Memory B cell (primary cell): ENCODE measurements around the gene MYH14.

ENCODE experiments used
- ATAC-seq: fragments of 150-1000 bp; cut with Tn5 transposase; 2 replicates; pipeline ENCODE4 v1.10.0; 2021; ENCODE audit warnings: low read depth, mild to moderate bottlenecking, moderate library complexity
- DNase-seq, 2 donors: peaks; one replicate each; pipeline ENCODE4 v3.0.0; 2022; ENCODE audit warnings: low spot score in 2 of 2
- H3K27ac Mint-ChIP-seq: one replicate; pipeline ENCODE4 v1.8.0; 2022; ENCODE audit warnings: mild to moderate bottlenecking, moderate library complexity, mixed read lengths
- H3K27me3 Mint-ChIP-seq: one replicate; pipeline ENCODE4 v1.8.0; 2022; ENCODE audit warnings: mixed read lengths
- H3K36me3 Mint-ChIP-seq: one replicate; pipeline ENCODE4 v1.8.0; 2022; ENCODE audit warnings: mild to moderate bottlenecking, mixed read lengths
- H3K4me1 Mint-ChIP-seq: one replicate; pipeline ENCODE4 v1.8.0; 2022; ENCODE audit warnings: mixed read lengths
- H3K4me3 Mint-ChIP-seq: one replicate; pipeline ENCODE4 v1.8.0; 2022; ENCODE audit warnings: mild to moderate bottlenecking, moderate library complexity, mixed read lengths
- H3K9me3 Mint-ChIP-seq: one replicate; pipeline ENCODE4 v1.8.0; 2022; ENCODE audit warnings: mixed read lengths

Gene MYH14

GRCh38 chr19:50248413-50248812 is 45.0 kb downstream of the MYH14 start:
- peaks cover 4% of the 10 kb centered on the region for H3K4me1 Mint-ChIP-seq
- no peak for DNase-seq
- H3K27ac Mint-ChIP-seq, result no peak overlapping the region
- ATAC-seq, result no peak
- H3K9me3 Mint-ChIP-seq, result peaks cover 1% of the 10 kb centered on the region
- peaks cover 21% of the 10 kb centered on the region for H3K27me3 Mint-ChIP-seq
- H3K36me3 Mint-ChIP-seq, result peaks cover 2% of the 10 kb centered on the region
- H3K4me3 Mint-ChIP-seq, result no peak overlapping the region

- no peaks in the 10 kb centered on the region for H3K9me3 Mint-ChIP-seq
- peaks cover 21% of the 10 kb centered on the region for H3K27me3 Mint-ChIP-seq
- peaks cover 2% of the 10 kb centered on the region for H3K36me3 Mint-ChIP-seq
- peaks cover 4% of the 10 kb centered on the region for H3K4me1 Mint-ChIP-seq
- H3K4me3 Mint-ChIP-seq, result no peak overlapping the region
- H3K27ac Mint-ChIP-seq, result no peak overlapping the region
- ATAC-seq, result no peak
- no peak for DNase-seq
Observed at GRCh38 chr19:50248826-50249225, 45.4 kb downstream of the MYH14 start.

- peaks cover 20% of the 10 kb centered on the region for H3K27me3 Mint-ChIP-seq
- ATAC-seq (no peak), DNase-seq (no peak)
- no peak overlapping the region for H3K4me3 Mint-ChIP-seq
- H3K9me3 Mint-ChIP-seq, result no peaks in the 10 kb centered on the region
- H3K36me3 Mint-ChIP-seq, result peaks cover 2% of the 10 kb centered on the region
- no peak overlapping the region for H3K27ac Mint-ChIP-seq
- H3K4me1 Mint-ChIP-seq, result peaks cover 4% of the 10 kb centered on the region
Observed at GRCh38 chr19:50249636-50250035, 46.2 kb downstream of the MYH14 start.

GRCh38 chr19:50250450-50251136 is 47.2 kb downstream of the MYH14 start:
- H3K9me3 Mint-ChIP-seq, result no peaks in the 10 kb centered on the region
- ATAC-seq, result no peak
- H3K4me3 Mint-ChIP-seq, result no peak overlapping the region
- peaks cover 5% of the 10 kb centered on the region for H3K36me3 Mint-ChIP-seq
- H3K27me3 Mint-ChIP-seq, result peaks cover 25% of the 10 kb centered on the region
- no peak for DNase-seq
- H3K27ac Mint-ChIP-seq, result no peak overlapping the region
- peaks cover 4% of the 10 kb centered on the region for H3K4me1 Mint-ChIP-seq

GRCh38 chr19:50252111-50252886 is 48.9 kb downstream of the MYH14 start:
- Mint-ChIP-seq H3K9me3 (no peaks in the 10 kb centered on the region), H3K36me3 (peaks cover 5% of the 10 kb centered on the region), H3K4me1 (peaks cover 4% of the 10 kb centered on the region), H3K27ac (no peak overlapping the region), H3K4me3 (no peak overlapping the region), H3K27me3 (peaks cover 24% of the 10 kb centered on the region)
- DNase-seq (peak; percentile 39 to 63), ATAC-seq (peak; percentile 84)

GRCh38 chr19:50252887-50253268 is 49.5 kb downstream of the MYH14 start:
- no peak for DNase-seq
- Mint-ChIP-seq H3K36me3 (peaks cover 5% of the 10 kb centered on the region), H3K27ac (no peak overlapping the region), H3K4me1 (peaks cover 4% of the 10 kb centered on the region), H3K9me3 (no peaks in the 10 kb centered on the region), H3K4me3 (no peak overlapping the region), H3K27me3 (peaks cover 26% of the 10 kb centered on the region)
- ATAC-seq, result no peak

GRCh38 chr19:50255115-50255514 is 51.7 kb downstream of the MYH14 start:
- ATAC-seq (no peak), DNase-seq (no peak)
- Mint-ChIP-seq H3K9me3 (no peaks in the 10 kb centered on the region), H3K4me3 (no peak overlapping the region), H3K36me3 (peaks cover 3% of the 10 kb centered on the region), H3K27ac (no peak overlapping the region), H3K27me3 (peaks cover 14% of the 10 kb centered on the region), H3K4me1 (peaks cover 4% of the 10 kb centered on the region)

GRCh38 chr19:50257141-50257540 is 53.7 kb downstream of the MYH14 start:
- Mint-ChIP-seq H3K4me1 (peaks cover 1% of the 10 kb centered on the region), H3K4me3 (no peak overlapping the region), H3K36me3 (peaks cover 3% of the 10 kb centered on the region), H3K27ac (no peak overlapping the region), H3K9me3 (no peaks in the 10 kb centered on the region), H3K27me3 (peaks cover 14% of the 10 kb centered on the region)
- ATAC-seq (no peak), DNase-seq (no peak)

- Mint-ChIP-seq H3K27ac (no peak overlapping the region), H3K9me3 (no peaks in the 10 kb centered on the region), H3K27me3 (peaks cover 14% of the 10 kb centered on the region), H3K36me3 (peaks cover 3% of the 10 kb centered on the region), H3K4me1 (no peaks in the 10 kb centered on the region), H3K4me3 (no peak overlapping the region)
- ATAC-seq, result no peak
- DNase-seq, result no peak
Observed at GRCh38 chr19:50258918-50259372, 55.5 kb downstream of the MYH14 start.

GRCh38 chr19:50261446-50261970 is 58.1 kb downstream of the MYH14 start:
- Mint-ChIP-seq H3K27me3 (peaks cover 12% of the 10 kb centered on the region), H3K4me3 (no peak overlapping the region), H3K27ac (no peak overlapping the region), H3K4me1 (peaks cover 3% of the 10 kb centered on the region), H3K36me3 (no peaks in the 10 kb centered on the region), H3K9me3 (no peaks in the 10 kb centered on the region)
- ATAC-seq (no peak), DNase-seq (no peak)

- H3K27ac Mint-ChIP-seq, result no peak overlapping the region
- H3K27me3 Mint-ChIP-seq, result peaks cover 16% of the 10 kb centered on the region
- H3K9me3 Mint-ChIP-seq, result peaks cover 1% of the 10 kb centered on the region
- peaks cover 4% of the 10 kb centered on the region for H3K4me1 Mint-ChIP-seq
- ATAC-seq (no peak), DNase-seq (no peak)
- H3K4me3 Mint-ChIP-seq, result no peak overlapping the region
- H3K36me3 Mint-ChIP-seq, result no peaks in the 10 kb centered on the region
Observed at GRCh38 chr19:50263176-50263575, 59.8 kb downstream of the MYH14 start.

- peaks cover 1% of the 10 kb centered on the region for H3K9me3 Mint-ChIP-seq
- ATAC-seq, result no peak
- H3K27me3 Mint-ChIP-seq, result peaks cover 17% of the 10 kb centered on the region
- no peak overlapping the region for H3K4me3 Mint-ChIP-seq
- DNase-seq, result no peak
- no peaks in the 10 kb centered on the region for H3K36me3 Mint-ChIP-seq
- no peak overlapping the region for H3K27ac Mint-ChIP-seq
- H3K4me1 Mint-ChIP-seq, result peaks cover 4% of the 10 kb centered on the region
Observed at GRCh38 chr19:50264483-50265186, 61.2 kb downstream of the MYH14 start.

- ATAC-seq, result no peak
- Mint-ChIP-seq H3K36me3 (no peaks in the 10 kb centered on the region), H3K27me3 (peaks cover 17% of the 10 kb centered on the region), H3K27ac (no peak overlapping the region), H3K4me3 (no peak overlapping the region), H3K4me1 (peaks cover 4% of the 10 kb centered on the region), H3K9me3 (peaks cover 1% of the 10 kb centered on the region)
- DNase-seq, result no peak
Observed at GRCh38 chr19:50266041-50266440, 62.6 kb downstream of the MYH14 start.

- ATAC-seq (peak; percentile 44), DNase-seq (no peak)
- Mint-ChIP-seq H3K27me3 (peaks cover 22% of the 10 kb centered on the region), H3K36me3 (no peaks in the 10 kb centered on the region), H3K4me3 (no peak overlapping the region), H3K27ac (no peak overlapping the region), H3K4me1 (peaks cover 4% of the 10 kb centered on the region), H3K9me3 (peaks cover 1% of the 10 kb centered on the region)
Observed at GRCh38 chr19:50266896-50267295, 63.5 kb downstream of the MYH14 start.
